Measurements from ENCODE around the gene RTL10.
"Not testable (repeated sequence)": the region's sequence is repeated elsewhere in the genome, so short reads cannot be mapped to it uniquely, and the experiment has no call there.

RTL10 gene

GRCh38 chr22:19834599-19834998, 20.1 kb downstream of the RTL10 start:
- H3K27me3 ChIP-seq (ENCODE audit: low read length), result no peaks in the 10 kb centered on the region
- H3K4me2 ChIP-seq (ENCODE audit: low read depth, low read length, poor library complexity, severe bottlenecking), result no peak overlapping the region
- no peaks in the 10 kb centered on the region for H3F3A ChIP-seq (ENCODE audit: insufficient read depth)
- no peaks in the 10 kb centered on the region for H3K9me3 ChIP-seq (ENCODE audit: insufficient read depth, low read length)
- H3K36me3 ChIP-seq (ENCODE audit: low read length), result no peaks in the 10 kb centered on the region
- no peaks in the 10 kb centered on the region for H3K79me2 ChIP-seq (ENCODE audit: insufficient read depth, low read length)
- no peak overlapping the region for H3K9ac ChIP-seq (ENCODE audit: low read length)
- no peak overlapping the region for H3K27ac ChIP-seq (ENCODE audit: low read depth, low read length)
- no peaks in the 10 kb centered on the region for H4K20me1 ChIP-seq (ENCODE audit: low read depth, low read length)
- H3K9me2 ChIP-seq (replicated peaks; ENCODE audit: insufficient read depth, low read length), result no peaks in the 10 kb centered on the region
- H3K4me3 ChIP-seq (ENCODE audit: insufficient read depth, low read length, poor library complexity, severe bottlenecking), result no peak overlapping the region
- TF ChIP-seq CTCF (IDR thresholded peaks at IDR 0.05; ENCODE audit: insufficient read depth, low read length, poor library complexity, severe bottlenecking), result no peak
- TF ChIP-seq EZH2phosphoT487 (conservative IDR thresholded peaks at IDR 0.05; ENCODE audit: low read length), result no peak
- no peak overlapping the region for H2AFZ ChIP-seq (ENCODE audit: low read depth, low read length, severe bottlenecking)

- H3K27ac ChIP-seq (ENCODE audit: low read depth, low read length); H3K9me3 ChIP-seq (ENCODE audit: insufficient read depth, low read length); H4K20me1 ChIP-seq (ENCODE audit: low read depth, low read length); H3K9me2 ChIP-seq (replicated peaks; ENCODE audit: insufficient read depth, low read length); H3K4me2 ChIP-seq (ENCODE audit: low read depth, low read length, poor library complexity, severe bottlenecking); H3K4me3 ChIP-seq (ENCODE audit: insufficient read depth, low read length, poor library complexity, severe bottlenecking); H3K79me2 ChIP-seq (ENCODE audit: insufficient read depth, low read length); H3K9ac ChIP-seq (ENCODE audit: low read length); H2AFZ ChIP-seq (ENCODE audit: low read depth, low read length, severe bottlenecking); H3K36me3 ChIP-seq (ENCODE audit: low read length); H3K27me3 ChIP-seq (ENCODE audit: low read length); H3F3A ChIP-seq (ENCODE audit: insufficient read depth): not testable (repeated sequence)
Observed at GRCh38 chr22:19833327-19833726, 21.3 kb downstream of the RTL10 start.

- H3K27ac ChIP-seq (ENCODE audit: low read depth, low read length), result no peak overlapping the region
- H3K9me3 ChIP-seq (ENCODE audit: insufficient read depth, low read length), result no peaks in the 10 kb centered on the region
- H3K4me3 ChIP-seq (ENCODE audit: insufficient read depth, low read length, poor library complexity, severe bottlenecking), result no peak overlapping the region
- no peaks in the 10 kb centered on the region for H3K36me3 ChIP-seq (ENCODE audit: low read length)
- TF ChIP-seq EZH2phosphoT487 (conservative IDR thresholded peaks at IDR 0.05; ENCODE audit: low read length) (no peak), CTCF (IDR thresholded peaks at IDR 0.05; ENCODE audit: insufficient read depth, low read length, poor library complexity, severe bottlenecking) (no peak)
- H4K20me1 ChIP-seq (ENCODE audit: low read depth, low read length), result no peaks in the 10 kb centered on the region
- H3K27me3 ChIP-seq (ENCODE audit: low read length), result no peaks in the 10 kb centered on the region
- no peaks in the 10 kb centered on the region for H3F3A ChIP-seq (ENCODE audit: insufficient read depth)
- no peaks in the 10 kb centered on the region for H3K9me2 ChIP-seq (replicated peaks; ENCODE audit: insufficient read depth, low read length)
- no peak overlapping the region for H2AFZ ChIP-seq (ENCODE audit: low read depth, low read length, severe bottlenecking)
- H3K4me2 ChIP-seq (ENCODE audit: low read depth, low read length, poor library complexity, severe bottlenecking), result no peak overlapping the region
- no peaks in the 10 kb centered on the region for H3K79me2 ChIP-seq (ENCODE audit: insufficient read depth, low read length)
- no peak overlapping the region for H3K9ac ChIP-seq (ENCODE audit: low read length)
Observed at GRCh38 chr22:19832476-19833108, 22.1 kb downstream of the RTL10 start.

- H3K27me3 ChIP-seq (ENCODE audit: low read length); H2AFZ ChIP-seq (ENCODE audit: low read depth, low read length, severe bottlenecking); H3K36me3 ChIP-seq (ENCODE audit: low read length); H3K9me2 ChIP-seq (replicated peaks; ENCODE audit: insufficient read depth, low read length); H3K4me2 ChIP-seq (ENCODE audit: low read depth, low read length, poor library complexity, severe bottlenecking); H3K9me3 ChIP-seq (ENCODE audit: insufficient read depth, low read length); H3K4me3 ChIP-seq (ENCODE audit: insufficient read depth, low read length, poor library complexity, severe bottlenecking); H3K9ac ChIP-seq (ENCODE audit: low read length); H3K79me2 ChIP-seq (ENCODE audit: insufficient read depth, low read length); H4K20me1 ChIP-seq (ENCODE audit: low read depth, low read length); H3K27ac ChIP-seq (ENCODE audit: low read depth, low read length); H3F3A ChIP-seq (ENCODE audit: insufficient read depth): not testable (repeated sequence)
Observed at GRCh38 chr22:19831979-19832378, 22.7 kb downstream of the RTL10 start.
